Measurements from ENCODE around the gene OR6M1.

Gene OR6M1

GRCh38 chr11:123851110-123851509, 45.0 kb upstream of the OR6M1 start:
- POLR2A ChIA-PET, result no interaction called here
- CTCF ChIA-PET, result no interaction called here
- TF ChIP-seq EGR2 (tag by site-specific recombination; IDR thresholded peaks at IDR 0.05; ENCODE audit: low read depth), result no peak
- no peak for TF ChIP-seq RBAK (tag by site-specific recombination; IDR thresholded peaks at IDR 0.05)
- TF ChIP-seq PATZ1 (tag by site-specific recombination; IDR thresholded peaks at IDR 0.05), result no peak
- no peak for TF ChIP-seq ZNF140 (tag by site-specific recombination; IDR thresholded peaks at IDR 0.05)
- TF ChIP-seq REST (tag by site-specific recombination; IDR thresholded peaks at IDR 0.05), result no peak
- no peak for TF ChIP-seq ZNF391 (tag by site-specific recombination; IDR thresholded peaks at IDR 0.05; ENCODE audit: borderline replicate concordance, low read depth)
- no peak for TF ChIP-seq TSHZ1 (tag by site-specific recombination; IDR thresholded peaks at IDR 0.05; ENCODE audit: borderline replicate concordance)
- no peak for TF ChIP-seq ZNF701 (tag by site-specific recombination; IDR thresholded peaks at IDR 0.05)
- TF ChIP-seq TCF7L2 (IDR thresholded peaks at IDR 0.05; ENCODE audit: borderline replicate concordance, low read depth, low read length), result no peak
- TF ChIP-seq ZNF571 (tag by site-specific recombination; IDR thresholded peaks at IDR 0.05), result no peak
- TF ChIP-seq ZNF518A (tag by site-specific recombination; conservative IDR thresholded peaks at IDR 0.05; ENCODE audit: low read depth), result no peak
- no peak for TF ChIP-seq ZSCAN23 (tag by site-specific recombination; IDR thresholded peaks at IDR 0.05)
- no peak for TF ChIP-seq ZSCAN4 (tag by site-specific recombination; IDR thresholded peaks at IDR 0.05)
- no peak for TF ChIP-seq ZNF112 (tag by site-specific recombination; IDR thresholded peaks at IDR 0.05)
- TF ChIP-seq ZSCAN30 (tag by site-specific recombination; IDR thresholded peaks at IDR 0.05), result no peak
- no peak for TF ChIP-seq ZNF214 (tag by site-specific recombination; IDR thresholded peaks at IDR 0.05; ENCODE audit: borderline replicate concordance)
- no peak for TF ChIP-seq ZNF341 (tag by site-specific recombination; IDR thresholded peaks at IDR 0.05; ENCODE audit: low read depth)
- no peak for TF ChIP-seq TRIM28 (IDR thresholded peaks at IDR 0.05; ENCODE audit: borderline replicate concordance, low read length)
- Histone ChIP-seq H3K4me3 (ENCODE audit: low read depth, low read length) (no peak overlapping the region), H3K4me1 (ENCODE audit: control insufficient read depth, insufficient read depth, low read length) (no peaks in the 10 kb centered on the region), H3K9me3 (ENCODE audit: control insufficient read depth, insufficient read depth, low read depth, low read length) (no peaks in the 10 kb centered on the region), H3K27ac (ENCODE audit: extremely low read depth, low read depth, low read length) (no peak overlapping the region), H3K36me3 (ENCODE audit: control insufficient read depth in 2 of 2, insufficient read depth in 1 of 2, low read length in 2 of 2) (no peaks in the 10 kb centered on the region)

Data from HEK293 (cell line).